ENCODE measurements around the gene MARCHF3.
"Not testable (repeated sequence)": the region's sequence is repeated elsewhere in the genome, so short reads cannot be mapped to it uniquely, and the experiment has no call there.

MARCHF3 gene

DNA sequence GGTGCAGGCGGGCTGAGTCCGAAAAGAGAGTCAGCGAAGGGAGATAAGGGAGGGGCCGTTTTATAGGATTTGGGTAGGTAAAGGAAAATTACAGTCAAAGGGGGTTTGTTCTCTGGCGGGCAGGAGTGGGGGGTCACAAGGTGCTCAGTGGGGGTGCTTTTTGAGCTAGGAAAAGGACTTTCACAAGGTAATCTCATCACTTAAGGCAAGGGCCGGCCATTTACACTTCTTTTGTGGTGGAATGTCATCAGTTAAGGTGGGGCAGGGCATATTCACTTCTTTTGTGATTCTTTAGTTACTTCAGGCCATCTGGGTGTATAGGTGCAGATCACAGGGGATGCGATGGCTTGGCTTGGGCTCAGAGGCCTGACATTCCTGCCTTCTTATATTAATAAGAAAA, 191.0 kb downstream of the MARCHF3 start:
- not testable (repeated sequence) for DNase-seq

DNA sequence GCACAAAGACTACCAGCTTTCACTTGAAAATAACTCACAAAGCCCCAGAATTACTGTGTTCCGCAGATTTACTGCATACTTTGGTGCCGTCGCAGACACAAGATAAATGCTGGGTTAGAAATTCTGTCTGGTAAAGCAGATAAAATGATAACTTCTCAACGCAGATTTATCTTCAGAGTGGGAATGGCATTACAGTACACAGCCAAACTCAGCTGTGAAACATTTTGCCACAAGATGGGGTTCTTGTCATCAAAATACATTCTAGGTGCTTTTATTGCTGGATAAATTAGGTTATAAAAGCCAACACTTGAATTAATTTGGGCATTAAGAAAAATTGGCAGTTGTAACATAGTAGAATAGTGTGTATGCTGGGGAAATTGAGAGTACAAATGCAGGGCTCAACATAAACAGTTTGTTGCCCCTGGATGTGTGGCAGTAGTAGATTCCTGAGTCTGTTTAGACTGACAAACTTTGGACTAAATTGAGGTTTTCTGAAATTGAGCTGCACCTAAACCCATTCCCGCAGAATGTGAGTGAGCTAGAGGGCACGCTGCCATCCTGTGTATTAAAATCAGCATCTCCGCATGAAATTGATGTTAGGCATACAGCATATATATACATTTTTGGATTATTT, 192.3 kb downstream of the MARCHF3 start:
- DNase-seq: no peak

DNA sequence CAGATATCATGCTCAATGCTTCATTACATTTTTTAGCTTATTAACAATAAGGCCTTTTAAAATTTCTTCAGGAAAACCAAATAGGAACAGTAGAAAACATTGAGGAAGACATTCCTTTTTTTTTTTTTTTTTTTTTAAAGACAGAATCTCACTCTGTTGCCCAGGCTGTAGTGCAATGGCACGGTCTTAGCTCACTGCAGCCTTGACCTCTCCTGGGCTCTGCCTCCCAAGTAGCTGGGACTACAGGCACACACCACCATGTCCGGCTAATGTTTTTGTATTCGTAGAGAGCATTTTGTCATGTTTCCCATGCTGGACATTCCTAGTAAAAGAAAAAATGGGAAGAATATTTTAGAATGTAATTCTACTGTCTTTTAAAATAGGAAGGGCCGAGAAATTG, 193.1 kb downstream of the MARCHF3 start:
- DNase-seq: no peak

DNA sequence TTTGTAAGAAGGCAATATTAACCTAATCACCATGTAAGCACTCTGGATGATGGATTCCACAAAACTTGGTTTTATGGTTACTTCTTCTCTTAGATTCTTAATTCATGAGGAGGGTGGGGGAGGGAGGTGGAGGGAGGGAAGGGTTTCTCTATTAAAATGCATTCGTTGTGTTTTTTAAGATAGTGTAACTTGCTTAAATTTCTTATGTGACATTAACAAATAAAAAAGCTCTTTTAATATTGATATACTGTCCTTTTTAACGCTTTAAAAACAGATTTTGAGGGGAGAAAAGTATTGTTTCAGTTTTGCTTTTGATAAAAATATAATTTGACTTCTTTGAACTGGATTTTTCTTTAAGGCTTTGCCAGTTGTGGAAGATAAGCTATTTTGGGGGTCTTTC, 193.6 kb downstream of the MARCHF3 start:
- no peak for DNase-seq

DNA sequence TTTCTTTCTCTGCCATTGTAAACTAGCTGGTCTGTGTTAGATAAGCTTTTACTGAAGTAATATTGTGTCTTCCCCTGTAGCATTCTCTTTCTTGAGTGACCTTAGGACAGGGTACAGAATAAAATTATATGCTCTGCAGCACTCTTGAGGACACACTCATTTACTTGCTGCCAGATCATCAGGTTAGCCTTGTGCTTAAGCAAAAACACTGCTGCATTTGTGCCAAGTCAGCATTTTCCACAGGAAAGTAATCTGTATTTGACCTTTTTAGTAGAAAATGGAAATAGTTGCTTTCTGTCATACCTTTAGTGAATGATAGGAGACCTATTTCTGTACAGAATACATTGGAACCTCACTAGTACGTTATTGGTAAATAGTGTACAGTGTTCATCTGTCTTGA, 199.2 kb downstream of the MARCHF3 start:
- peak; percentile 20 for DNase-seq

DNA sequence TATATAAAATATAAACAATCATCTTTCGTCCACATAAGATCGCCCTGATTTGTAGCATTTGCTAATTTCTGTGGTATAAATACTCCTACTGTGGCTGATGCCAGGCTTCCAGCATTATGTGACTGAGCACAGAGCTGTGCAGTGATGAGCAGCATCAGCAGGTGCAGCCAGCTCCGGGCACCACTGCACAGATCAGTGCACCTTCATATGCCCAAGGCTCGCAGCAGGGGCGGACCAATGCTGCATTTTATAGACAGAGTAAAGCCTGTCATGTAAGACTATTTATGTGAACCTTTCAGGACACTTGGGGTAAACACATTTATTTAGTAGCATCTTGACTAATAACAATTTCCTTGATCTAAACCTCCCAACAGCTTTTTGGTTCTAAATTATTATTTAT, 200.3 kb downstream of the MARCHF3 start:
- no peak for DNase-seq

DNA sequence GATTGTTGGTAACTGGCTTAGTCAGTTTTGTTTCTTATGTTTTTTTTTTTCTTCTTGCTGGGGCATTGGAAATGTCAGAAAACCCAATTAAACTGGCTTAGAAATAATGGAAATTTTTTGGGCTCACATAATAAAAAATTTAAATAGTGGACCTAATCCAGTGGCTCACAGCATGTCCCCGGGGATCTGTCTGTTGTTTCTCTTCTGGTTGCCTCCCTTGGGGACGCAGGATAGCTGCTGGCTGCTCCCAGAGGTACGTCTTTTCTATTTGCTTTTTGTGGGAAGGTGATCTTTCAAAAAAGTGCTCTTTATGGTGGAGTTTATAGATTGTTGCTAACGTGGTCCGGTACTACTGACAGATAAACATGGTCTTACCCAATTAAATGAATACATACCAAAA, 201.3 kb downstream of the MARCHF3 start:
- DNase-seq: no peak

DNA sequence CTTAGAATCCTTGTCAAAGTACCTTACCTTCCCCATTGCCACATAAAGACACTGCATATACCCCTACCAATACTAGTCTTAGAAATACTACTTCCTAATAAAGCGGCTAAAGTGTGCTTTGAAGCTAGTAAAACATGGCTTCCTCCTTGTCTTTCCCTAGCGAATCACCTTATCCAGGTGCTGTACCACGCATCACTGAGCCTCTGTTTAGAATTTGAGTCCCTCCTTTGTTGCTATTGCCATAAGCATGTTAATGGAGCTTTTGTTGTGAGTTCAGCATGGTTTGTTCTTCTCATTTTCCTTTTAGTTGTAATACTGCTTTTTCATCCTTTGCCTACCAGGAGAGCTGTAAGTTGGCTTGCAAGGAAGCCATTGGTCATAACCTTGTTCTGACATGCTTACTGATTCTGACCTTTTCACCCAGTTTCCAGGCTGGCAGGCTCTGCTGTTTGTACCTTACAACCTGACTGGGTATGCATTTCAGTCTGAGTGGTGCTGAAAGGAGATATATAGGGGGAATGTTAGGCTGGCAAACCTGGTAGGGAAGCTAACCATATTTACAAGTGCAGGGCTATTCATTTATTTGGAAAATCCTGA, 203.6 kb downstream of the MARCHF3 start:
- DNase-seq: no peak

DNA sequence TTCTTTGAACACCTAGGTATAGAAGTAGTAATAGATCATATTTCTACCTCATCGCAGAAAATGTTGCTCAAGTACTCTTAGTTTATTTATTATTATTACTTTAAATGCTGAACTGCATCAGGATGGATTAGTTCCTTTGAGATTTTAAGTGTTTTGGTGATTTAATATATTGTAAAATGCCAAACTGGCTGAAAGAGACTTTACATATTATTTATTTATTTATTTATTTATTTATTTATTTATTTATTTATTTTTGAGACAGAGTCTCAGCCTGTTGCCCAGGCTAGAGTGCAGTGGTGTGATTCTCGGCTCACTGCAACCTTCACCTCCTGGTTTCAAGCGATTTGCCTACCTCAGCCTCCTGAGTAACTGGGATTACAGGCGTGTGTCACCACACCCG, 211.1 kb downstream of the MARCHF3 start:
- DNase-seq: no peak

DNA sequence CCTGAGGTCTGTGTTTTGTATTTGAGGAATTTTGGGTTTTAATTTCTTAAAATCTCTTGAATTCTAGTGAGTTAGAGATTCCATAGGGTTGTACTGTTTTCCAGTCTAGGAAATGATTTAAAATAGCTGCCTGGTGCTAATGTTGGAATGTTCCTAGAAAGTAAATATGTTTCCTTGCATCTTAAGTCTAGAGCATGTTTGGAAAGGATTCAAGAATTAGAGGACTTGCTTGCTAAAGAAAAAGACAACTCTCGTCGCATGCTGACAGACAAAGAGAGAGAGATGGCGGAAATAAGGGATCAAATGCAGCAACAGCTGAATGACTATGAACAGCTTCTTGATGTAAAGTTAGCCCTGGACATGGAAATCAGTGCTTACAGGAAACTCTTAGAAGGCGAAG, 211.6 kb downstream of the MARCHF3 start:
- no peak for DNase-seq
